ENCODE data around the gene GLIS1.

- no peak for TF ChIP-seq SP1 (IDR thresholded peaks at IDR 0.05)
- no peak for TF ChIP-seq HDGF (IDR thresholded peaks at IDR 0.05; ENCODE audit: borderline replicate concordance)
- TF ChIP-seq TARDBP (IDR thresholded peaks at IDR 0.05): no peak
- no peak for TF ChIP-seq NFRKB (IDR thresholded peaks at IDR 0.05)
- no peak for TF ChIP-seq ZNF384 (IDR thresholded peaks at IDR 0.05)
- TF ChIP-seq BHLHE40 (IDR thresholded peaks at IDR 0.05; ENCODE audit: borderline replicate concordance): no peak
- no peak for TF ChIP-seq CTBP1 (IDR thresholded peaks at IDR 0.05; ENCODE audit: borderline replicate concordance)
- no peak for TF ChIP-seq ELF4 (IDR thresholded peaks at IDR 0.05)
- TF ChIP-seq SUZ12 (IDR thresholded peaks at IDR 0.05): no peak
- TF ChIP-seq FOXA1 (IDR thresholded peaks at IDR 0.05): no peak
- TF ChIP-seq ARNT (IDR thresholded peaks at IDR 0.05): no peak
- no peak for TF ChIP-seq FOXM1 (IDR thresholded peaks at IDR 0.05; ENCODE audit: borderline replicate concordance)
Measured at GRCh38 chr1:53621144-53621543, 117.8 kb downstream of the GLIS1 start.
